ENCODE measurements around the gene PIK3R2.

DNA sequence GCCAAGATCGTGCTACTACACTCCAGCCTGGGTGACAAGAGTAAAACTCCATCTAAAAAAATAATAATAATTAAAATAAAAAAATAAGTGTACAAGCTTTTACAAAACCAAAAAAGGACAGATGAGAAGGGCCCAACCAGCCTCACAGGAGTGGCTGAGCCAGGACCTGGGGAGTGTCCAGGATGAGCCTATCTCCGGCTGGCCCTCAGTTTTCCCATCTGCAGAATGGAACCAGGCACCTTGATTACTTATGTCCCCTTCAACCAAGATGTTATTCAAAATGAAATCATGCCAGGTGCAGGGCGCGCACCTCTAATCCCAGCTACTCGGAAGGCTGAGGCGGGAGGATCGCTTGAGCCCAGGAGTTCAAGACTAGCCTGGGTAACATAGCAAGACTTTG, 11.1 kb downstream of the PIK3R2 start:
- TF ChIP-seq, protein P1, sequence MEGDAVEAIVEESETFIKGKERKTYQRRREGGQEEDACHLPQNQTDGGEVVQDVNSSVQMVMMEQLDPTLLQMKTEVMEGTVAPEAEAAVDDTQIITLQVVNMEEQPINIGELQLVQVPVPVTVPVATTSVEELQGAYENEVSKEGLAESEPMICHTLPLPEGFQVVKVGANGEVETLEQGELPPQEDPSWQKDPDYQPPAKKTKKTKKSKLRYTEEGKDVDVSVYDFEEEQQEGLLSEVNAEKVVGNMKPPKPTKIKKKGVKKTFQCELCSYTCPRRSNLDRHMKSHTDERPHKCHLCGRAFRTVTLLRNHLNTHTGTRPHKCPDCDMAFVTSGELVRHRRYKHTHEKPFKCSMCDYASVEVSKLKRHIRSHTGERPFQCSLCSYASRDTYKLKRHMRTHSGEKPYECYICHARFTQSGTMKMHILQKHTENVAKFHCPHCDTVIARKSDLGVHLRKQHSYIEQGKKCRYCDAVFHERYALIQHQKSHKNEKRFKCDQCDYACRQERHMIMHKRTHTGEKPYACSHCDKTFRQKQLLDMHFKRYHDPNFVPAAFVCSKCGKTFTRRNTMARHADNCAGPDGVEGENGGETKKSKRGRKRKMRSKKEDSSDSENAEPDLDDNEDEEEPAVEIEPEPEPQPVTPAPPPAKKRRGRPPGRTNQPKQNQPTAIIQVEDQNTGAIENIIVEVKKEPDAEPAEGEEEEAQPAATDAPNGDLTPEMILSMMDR (IDR thresholded peaks at IDR 0.05): no peak
- TF ChIP-seq POLR2AphosphoS5 (IDR thresholded peaks at IDR 0.05): no peak
- TF ChIP-seq POLR2A (IDR thresholded peaks at IDR 0.05): no peak

All from transverse colon (tissue), 4 donors.